Right forelimb (tissue), 1 donor: ENCODE data around the gene MSMP.

Source experiments
- DNase-seq: peaks from one replicate; pipeline ENCODE4 v3.0.0-alpha.2; 2018

The MSMP gene

DNA sequence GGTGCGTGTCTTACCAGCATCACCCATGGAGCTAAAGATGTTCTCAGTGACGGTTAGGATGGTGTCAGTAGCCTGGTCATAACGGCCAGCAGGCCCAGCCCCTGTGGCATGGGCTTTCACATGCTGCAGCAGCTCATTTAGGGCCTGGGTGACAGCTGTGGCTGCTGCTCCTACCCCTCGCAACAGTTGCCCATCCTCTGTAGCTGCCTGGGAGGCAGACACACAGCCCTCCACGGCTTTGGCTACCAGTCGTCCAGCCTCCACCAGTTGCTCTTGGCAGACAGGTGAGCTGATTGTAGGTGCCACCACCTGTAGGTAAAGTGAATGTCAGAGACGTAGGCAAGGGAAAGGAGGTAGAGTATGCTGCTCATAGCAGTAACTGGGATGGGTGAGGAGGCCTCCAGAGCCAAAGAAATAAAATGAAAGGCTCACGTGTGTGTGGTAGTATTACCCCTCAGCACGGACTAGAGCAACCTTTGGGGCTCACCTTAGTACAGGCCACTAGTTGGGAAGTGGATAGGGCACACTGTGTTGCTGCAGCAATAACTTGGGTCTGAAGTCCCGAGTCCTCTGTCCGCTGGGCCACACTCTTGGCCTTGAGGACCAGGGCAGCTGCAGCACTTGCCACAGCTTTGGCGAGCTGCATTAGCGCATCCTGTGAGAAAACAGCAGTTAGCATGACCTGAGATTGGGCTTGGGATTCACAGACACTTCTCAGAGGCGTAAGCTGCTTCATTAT is 36.8 kb downstream of the MSMP start:
- DNase-seq, result no peak

GRCh38 chr9:35716230-35716629 is 37.8 kb downstream of the MSMP start:
- no peak for DNase-seq

DNA sequence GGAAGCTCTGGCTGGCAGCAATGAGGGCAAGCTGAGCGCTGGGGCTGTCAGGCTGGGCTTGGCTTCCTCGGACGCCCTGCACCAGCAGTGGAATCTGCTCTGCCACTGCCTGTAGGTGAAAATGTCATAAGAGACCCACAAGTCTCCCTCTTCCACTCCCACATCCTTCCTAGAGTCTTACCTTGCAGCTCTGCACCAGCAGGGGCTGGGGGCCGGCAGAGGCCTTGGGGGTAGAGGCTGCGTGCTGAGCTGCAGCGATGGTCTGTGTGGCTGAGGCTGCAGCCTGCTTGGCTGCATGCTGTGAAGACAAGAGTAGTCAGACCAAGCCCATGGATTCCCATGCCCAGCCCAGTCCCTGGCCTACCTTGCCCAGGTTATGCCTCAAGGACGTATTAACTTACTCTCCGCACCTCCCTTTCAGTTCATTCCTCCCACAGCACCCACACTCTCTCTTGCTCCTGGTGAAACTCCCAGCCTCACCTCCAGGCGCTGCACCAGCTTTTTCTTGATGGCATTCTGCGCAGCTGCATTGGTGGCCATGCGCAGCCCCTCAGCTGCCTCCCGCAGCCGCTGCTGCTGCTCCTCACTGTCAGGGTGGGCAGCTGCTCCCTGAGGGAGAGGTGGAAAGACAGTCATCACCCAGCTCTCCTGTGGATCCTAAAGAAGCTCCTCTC is 39.4 kb downstream of the MSMP start:
- no peak for DNase-seq

GRCh38 chr9:35714123-35714522 is 40.0 kb downstream of the MSMP start:
- no peak for DNase-seq

DNA sequence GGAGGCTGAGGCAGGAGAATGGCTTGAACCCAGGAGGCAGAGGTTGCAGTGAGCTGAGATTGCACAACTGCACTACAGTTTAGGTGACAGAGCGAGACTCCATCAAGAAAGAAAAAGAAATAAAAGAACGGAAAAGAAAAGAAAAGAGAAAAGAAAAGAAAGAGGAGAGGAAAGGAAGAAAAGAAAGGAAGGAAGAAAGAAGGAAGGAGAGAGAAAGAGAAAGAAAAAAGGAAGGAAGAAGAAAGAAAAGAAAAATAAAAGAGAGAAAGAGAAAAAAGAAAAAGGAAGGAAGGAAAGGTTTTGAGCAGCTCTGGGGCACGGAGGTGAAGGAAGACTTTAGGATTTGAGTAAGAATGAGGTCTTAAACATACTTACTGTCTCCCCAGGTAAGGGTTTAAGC is 40.5 kb downstream of the MSMP start:
- DNase-seq, result no peak

DNA sequence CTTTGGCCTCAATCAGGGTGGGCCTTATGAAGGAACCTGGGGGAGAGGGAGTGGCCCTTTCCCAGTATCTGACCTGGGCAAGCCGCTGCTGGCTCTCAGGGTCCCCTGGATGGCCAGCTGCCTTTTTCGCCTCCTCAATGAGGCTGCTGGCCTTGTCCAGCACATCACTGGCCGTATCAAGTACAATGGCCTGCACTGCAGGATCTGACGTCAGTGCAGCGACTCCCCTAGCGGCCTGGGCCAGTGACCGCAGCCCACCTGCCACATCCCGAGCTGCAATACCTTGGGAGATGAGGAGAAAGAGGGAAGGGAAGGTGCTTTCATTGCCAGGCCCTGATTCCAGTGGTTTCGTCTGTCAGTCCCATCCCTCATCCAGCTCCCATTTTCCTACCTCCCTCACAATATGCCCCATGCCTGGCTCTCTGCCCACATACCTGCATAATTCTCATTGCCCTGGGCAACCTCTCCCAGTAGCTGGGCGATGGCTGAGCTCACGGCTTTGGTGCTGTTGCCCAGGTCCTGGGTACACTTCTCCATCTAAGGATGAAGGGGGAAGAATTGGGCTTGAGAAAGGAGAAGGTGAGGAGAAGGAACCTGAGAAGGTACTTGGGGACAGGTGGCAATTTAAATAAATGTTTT is 41.2 kb downstream of the MSMP start:
- DNase-seq, result no peak

GRCh38 chr9:35711501-35712428 is 42.3 kb downstream of the MSMP start:
- DNase-seq, result no peak

DNA sequence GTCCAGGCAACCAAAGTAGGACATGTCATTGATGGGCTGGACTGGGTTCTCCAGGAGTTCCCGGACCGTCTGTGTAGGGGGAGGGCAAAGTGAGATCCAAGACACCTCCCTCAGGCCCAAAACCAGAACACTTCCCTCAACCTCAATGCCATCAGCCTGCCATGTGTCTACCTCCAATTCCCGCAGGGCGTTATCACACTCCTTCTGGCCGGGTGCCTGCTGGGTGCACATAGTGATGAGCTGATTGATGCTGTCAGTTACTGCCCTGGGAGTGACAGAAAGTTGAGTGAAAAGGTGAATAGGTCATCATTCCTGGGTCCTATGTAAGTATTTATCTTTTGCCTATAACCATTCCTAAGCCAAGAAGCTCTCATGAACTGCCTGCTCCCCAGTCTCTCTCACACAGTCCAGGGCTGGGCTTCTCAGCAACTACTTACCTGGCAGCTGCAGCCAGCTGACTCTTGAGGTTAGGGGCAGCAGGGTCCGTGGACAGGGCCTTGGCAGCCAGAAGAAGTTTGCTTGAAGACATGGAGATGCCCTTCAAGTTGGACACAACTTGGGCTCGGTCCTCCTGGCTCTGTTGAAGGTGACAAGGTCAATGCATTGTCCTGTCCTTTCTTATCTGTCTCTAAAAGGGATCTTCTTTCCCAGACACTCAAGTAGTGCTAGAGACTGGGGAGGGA is 43.1 kb downstream of the MSMP start:
- DNase-seq, result no peak

DNA sequence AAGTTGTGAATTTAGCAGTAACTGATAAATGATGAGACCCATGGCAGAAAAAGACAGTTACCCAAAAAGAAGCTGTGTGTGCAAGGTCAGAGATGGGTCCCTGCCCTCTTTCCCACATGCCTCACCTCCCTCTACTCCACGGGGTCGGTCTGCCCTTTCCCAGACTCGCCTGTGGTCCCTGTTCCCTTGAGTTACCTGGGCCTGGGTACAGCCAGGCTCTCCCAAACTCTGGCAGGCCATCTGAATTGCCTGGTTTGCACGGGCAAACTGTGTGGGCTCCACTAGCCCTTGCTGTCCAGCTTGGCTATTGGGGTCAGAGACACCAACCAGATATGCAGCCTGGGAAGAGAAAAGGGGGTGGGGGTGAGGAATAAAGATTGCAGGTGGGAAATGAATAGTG is 45.9 kb downstream of the MSMP start:
- DNase-seq, result no peak

GRCh38 chr9:35706951-35707350 is 47.1 kb downstream of the MSMP start:
- DNase-seq, result no peak

DNA sequence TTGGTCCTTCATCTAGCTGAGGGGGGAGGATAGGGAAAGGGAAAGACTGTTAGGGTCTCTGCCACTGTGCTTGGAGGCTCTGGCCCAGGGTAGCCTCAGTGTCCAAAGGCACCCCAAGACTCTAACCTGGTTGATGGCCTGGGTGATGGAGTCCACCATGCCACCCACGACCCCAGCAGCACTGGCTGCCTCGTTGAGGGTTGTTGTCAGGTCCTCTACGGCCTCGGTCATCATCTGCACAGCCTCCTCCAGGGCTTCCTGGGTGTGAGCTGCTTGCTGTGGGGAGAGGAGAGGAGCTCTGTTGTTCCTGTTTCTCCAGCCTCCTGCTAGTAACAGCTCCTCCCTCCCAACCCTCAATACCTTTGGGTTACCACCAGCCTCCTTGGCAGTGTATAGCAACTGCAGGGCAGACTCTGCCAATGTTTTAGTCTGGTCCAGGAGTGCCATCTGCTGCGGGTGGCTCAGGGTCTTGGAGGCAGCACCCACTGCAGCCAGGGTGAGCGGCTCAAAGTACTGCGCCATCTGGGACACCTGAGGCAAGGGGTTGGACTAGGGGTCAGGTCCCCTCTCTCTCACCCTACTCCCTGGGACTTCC is 48.1 kb downstream of the MSMP start:
- no peak for DNase-seq

- DNase-seq, result no peak
Measured at GRCh38 chr9:35705372-35705771, 48.7 kb downstream of the MSMP start.

- no peak for DNase-seq
Measured at GRCh38 chr9:35703906-35704672, 50.0 kb downstream of the MSMP start.
